Measurements from ENCODE around the gene AP4S1.
"Not testable (repeated sequence)": the region's sequence is repeated elsewhere in the genome, so short reads cannot be mapped to it uniquely, and the experiment has no call there.

Gene AP4S1

GRCh38 chr14:31045501-31046080 lies 20.1 kb downstream of the AP4S1 start:
- DNase-seq: no peak

- no peak for DNase-seq
Observed at GRCh38 chr14:31047503-31047902, 22.1 kb downstream of the AP4S1 start.

GRCh38 chr14:31051023-31051422 lies 25.6 kb downstream of the AP4S1 start:
- no peak for DNase-seq

GRCh38 chr14:31051511-31051910 lies 26.1 kb downstream of the AP4S1 start:
- no peak for DNase-seq

GRCh38 chr14:31052905-31053586 lies 27.6 kb downstream of the AP4S1 start:
- not testable (repeated sequence) for DNase-seq

GRCh38 chr14:31057035-31057434 lies 31.6 kb downstream of the AP4S1 start:
- DNase-seq: no peak

- no peak for DNase-seq
Observed at GRCh38 chr14:31057701-31058364, 32.4 kb downstream of the AP4S1 start.

- no peak for DNase-seq
Observed at GRCh38 chr14:31059152-31059924, 33.9 kb downstream of the AP4S1 start.

GRCh38 chr14:31060253-31060875 lies 34.9 kb downstream of the AP4S1 start:
- DNase-seq: no peak

- not testable (repeated sequence) for DNase-seq
Observed at GRCh38 chr14:31062908-31063307, 37.5 kb downstream of the AP4S1 start.

- no peak for DNase-seq
Observed at GRCh38 chr14:31068235-31068634, 42.8 kb downstream of the AP4S1 start.

- DNase-seq: no peak
Observed at GRCh38 chr14:31069343-31069742, 43.9 kb downstream of the AP4S1 start.

GRCh38 chr14:31070431-31070830 lies 45.0 kb downstream of the AP4S1 start:
- DNase-seq: no peak

GRCh38 chr14:31071151-31071550 lies 45.7 kb downstream of the AP4S1 start:
- DNase-seq: no peak

GRCh38 chr14:31075144-31075543 lies 49.7 kb downstream of the AP4S1 start:
- no peak for DNase-seq

GRCh38 chr14:31078766-31079165 lies 53.3 kb downstream of the AP4S1 start:
- no peak for DNase-seq

GRCh38 chr14:31080056-31080455 lies 54.6 kb downstream of the AP4S1 start:
- no peak for DNase-seq

- no peak for DNase-seq
Observed at GRCh38 chr14:31080484-31080883, 55.0 kb downstream of the AP4S1 start.

GRCh38 chr14:31083781-31084180 lies 58.3 kb downstream of the AP4S1 start:
- no peak for DNase-seq

GRCh38 chr14:31084385-31084784 lies 58.9 kb downstream of the AP4S1 start:
- no peak for DNase-seq

GRCh38 chr14:31085027-31085426 lies 59.6 kb downstream of the AP4S1 start:
- no peak for DNase-seq

GRCh38 chr14:31086466-31086865 lies 61.0 kb downstream of the AP4S1 start:
- not testable (repeated sequence) for DNase-seq
